Left renal cortex interstitium (tissue), 4 donors: ENCODE results near the gene GRIN2A. TPM values are rescaled to one million over a fixed set of nuclear protein-coding genes. Genes with fewer than 3 reads are reported as not detected.

Experiments
- DNase-seq, 4 donors: peaks; one replicate each; pipeline ENCODE4 v3.0.0-alpha.2; 2013; ENCODE audit warnings: low read depth in 4 of 4, low spot score in 2 of 4, missing footprints in 1 of 4
- polyA plus RNA-seq, 4 donors: library from polyadenylated mRNA; unstranded; fragments of 120-200 nt; gene quantifications; one replicate each; pipeline ENCODE4 v1.2.1, GENCODE V29; 2013; ENCODE audit not compliant: insufficient read length in 4 of 4

The GRIN2A gene
- polyA plus RNA-seq, 4 donors = 3.7 to 7.2 (median 5.3) TPM

DNA sequence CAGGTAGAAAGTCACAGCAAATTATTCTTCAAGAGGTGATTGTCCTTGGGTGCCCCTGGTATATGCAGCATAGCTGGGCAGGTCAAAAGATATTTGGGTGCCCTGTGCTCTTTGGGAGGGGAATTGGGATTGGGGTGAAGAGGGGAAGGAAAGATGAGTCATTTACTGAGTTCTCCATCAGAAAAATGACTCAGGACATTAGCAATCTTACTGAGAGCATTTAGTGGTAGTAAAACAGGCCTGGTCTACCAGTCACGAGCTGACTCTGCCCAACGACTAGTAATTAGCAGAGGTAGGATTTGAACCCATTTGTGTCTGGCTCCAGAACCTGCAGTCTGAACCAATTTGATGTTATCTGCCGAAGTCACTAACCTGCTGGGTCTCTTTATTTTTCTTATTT, 6.0 kb upstream of the GRIN2A start:
- no peak for DNase-seq

DNA sequence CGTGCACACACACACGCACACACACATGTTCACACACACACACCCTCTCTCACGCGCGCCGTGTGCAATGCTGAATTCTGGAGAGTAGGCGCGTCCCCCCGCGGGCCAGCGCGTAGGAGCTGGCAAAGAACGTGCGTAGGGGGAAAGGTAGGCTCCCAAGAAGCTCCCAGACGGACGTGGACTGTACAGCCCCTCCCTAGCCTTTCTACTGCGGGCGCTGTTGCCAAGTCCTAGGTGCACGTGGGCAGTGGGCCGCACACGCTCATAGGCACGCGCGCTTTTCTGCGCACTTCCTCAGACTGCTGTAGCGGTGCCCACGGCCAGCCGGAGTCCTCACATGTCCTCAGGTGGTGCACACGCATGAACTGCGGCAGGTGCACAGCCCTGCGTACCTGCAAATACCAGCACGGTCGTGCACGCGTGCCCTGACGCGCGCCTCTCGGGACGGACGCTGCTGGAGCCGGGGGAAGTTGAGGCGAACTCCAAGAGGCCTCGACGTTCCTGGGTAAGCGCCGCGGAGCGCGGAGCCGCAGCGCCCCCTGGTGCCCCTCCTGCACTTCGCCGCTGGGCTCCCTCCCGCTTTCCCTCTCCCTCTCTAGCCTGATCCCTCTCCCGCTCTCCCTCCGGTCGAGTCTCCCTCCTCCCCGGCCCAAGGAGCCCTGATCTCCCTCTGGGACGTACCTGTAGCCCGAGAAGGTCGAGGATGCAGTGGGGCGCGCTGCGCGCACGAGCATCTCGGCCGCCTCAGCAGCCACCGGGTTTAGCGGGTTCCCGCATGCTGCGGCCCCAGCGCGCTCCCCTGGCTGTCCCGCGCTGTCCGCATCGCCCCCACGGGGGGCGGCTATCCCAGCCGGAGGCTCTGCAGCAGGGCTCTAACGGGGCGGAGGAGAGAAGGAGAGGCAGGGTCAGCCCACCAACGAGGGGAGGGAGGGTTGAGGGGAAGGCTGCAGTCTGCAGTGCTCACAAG, 749 bp downstream of the GRIN2A start:
- peak in 3 of 4 donors; percentile 53 to 61 (median 57) for DNase-seq

DNA sequence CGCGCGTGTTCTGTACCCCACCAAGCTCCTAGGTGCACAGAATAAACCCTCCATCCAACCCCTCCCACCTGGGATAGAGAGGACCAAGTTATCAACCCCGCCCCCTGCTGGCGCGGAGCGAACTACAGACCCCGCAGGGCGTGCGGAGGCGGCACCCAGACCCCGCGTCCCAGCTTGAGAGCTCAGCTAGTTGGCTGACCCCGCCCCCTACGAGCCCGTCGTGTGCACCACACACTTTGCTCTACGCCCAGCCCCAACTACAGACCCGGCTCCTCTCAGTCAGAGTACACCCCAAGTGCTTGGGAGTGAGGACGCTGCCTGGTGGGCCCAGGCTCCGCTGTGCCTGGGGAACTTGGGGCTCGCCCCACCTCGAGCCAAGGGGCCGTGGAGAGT, 1.5 kb downstream of the GRIN2A start:
- DNase-seq = peak in 3 of 4 donors; percentile 25 to 49 (median 29)

DNA sequence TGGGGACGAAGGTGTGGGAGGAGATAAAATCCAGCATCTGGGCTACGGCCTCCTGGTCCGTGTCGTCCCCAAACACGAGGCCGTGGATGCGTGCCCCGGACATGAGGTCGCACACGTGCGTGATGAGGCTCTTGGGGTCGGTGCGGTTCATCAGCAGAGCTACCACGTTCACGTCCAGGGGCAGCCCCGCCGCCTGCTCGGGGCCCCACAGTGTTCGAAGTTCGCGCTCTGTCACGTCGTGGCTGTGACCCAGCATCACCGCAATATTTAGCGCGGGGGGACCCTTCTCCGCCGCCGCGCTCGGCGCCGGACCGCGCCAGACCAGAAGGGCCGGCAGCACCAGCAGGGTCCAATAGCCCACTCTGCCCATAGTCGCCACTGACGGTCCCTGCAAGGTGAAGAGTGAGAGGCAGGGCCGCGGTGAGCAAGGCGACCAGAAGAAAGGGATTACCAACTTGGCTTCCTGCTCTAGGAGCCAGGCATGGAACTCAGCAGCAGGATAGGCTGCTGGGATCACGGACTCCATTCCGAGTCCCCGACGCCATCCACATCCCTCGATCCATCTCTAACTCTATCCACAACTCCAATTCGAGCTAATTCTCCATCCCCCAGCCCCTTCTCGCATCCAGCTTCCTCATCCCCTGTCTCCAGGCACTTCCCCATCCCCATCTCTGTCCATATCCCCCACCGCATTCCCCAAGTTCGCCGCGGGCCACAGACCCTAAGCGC, 2.0 kb downstream of the GRIN2A start:
- no peak for DNase-seq

DNA sequence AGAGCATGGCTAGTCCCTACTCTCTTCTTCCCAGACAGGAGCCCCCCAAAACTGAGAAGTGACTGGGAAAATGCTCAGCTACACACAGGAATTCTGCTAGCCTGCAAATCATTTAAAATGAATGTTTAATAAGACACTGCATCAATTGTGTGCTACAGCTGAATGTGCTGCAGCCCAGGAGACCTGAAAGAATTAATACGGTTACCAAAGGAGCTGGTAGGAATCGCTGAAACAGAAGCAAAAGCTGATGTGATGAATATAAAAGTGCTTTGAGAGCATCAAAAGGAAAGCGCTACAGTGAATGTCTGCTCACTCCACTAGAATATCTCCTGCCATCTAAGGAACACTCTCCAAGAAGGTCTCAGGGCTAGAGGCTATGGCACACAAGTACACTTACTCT, 3.7 kb downstream of the GRIN2A start:
- no peak for DNase-seq

DNA sequence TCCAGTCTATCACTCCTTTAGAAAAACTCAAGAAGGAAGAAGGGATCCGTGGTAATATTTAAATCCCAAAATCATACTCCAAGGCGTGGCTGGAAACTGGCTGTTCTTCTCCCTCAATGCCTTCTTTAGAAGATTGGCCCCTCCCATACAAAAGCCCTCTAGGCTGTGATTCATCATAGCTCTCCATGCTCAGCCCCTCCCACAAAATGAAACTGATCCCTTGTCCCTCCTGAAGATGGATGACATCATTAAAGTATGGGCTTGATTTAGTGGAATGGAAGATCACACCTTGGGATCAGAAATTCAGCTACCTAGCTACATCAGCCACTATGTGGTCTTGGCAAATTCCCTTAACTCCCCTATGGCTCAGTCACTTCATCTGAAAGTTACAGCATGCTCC, 4.1 kb downstream of the GRIN2A start:
- DNase-seq = no peak

DNA sequence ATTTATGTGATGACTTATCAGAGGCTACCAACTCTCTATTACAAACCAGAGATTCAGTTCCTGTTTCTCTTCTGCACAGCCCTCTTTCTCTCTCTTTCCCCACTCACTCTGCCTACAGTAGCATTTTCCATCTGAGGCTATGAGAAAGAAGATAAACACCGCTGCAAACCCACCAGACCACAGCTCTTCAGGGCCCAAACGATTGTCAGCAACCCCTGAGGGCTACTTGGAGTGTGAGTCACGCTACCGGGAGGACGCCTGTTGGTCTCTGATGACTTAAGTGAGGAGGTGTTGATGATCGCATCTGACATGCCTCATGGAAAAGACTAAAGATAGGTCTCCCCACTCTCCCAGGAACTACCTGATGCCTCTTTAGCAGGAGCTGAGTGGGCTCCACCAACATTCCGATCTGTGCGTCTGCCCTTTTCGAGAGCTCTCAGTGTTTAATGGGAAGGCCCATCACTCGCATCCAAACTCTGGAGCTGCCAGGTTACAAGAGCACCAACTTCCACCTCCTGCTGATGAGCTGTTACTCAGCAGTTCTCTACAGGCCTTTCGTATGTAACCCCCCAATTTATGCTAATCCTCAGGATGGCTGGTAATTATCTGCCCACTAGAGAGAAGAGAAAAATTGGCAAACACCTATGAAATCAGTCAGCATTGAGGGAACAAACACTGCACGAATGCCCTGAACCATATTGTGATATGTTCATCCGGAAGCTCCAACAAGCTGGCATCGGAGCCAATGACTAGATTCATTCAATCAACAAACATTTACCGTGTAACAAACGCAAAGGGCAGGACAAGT, 9.2 kb downstream of the GRIN2A start:
- DNase-seq = no peak

DNA sequence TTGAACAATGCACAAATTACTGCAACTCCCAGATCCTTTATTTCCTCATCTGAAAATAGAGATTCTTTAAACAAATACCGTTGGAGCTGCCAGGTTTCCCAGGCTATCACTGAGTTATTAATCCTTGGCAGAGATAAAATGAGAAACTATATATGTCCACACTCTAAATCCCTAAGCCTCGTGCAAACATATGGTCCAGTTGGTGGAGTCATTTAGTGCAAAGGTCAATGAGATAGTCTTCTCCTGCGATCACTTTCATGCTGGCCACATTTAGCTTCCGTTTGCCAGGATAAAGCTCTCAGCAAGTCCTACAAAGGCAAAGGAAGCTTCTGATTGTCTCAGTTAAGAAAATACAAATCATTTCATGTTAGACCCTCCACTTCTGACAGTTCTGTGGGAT, 11.0 kb downstream of the GRIN2A start:
- no peak for DNase-seq

DNA sequence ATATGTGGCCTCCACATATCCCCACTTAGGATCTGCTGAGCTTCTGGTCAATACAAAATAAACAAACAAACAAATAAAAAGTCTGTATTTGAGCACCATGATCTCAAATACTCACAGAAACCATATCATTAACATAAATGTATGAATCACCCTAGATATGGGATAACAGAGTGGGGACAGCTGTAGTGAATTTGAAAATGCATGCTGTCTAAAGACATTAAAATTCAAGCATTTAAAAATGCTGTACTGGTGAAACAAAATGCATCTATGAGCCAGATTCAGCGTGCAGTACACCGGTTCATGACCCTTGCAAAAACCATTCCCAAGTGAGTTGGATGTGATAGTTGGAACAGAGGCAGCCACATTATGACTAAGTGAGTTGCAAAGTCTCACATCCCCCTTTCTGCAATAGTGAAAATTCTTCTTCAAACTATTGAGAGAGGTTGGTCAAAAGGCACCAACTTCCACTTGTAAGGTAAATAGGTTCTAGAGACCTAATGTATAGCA, 12.3 kb downstream of the GRIN2A start:
- DNase-seq = no peak

DNA sequence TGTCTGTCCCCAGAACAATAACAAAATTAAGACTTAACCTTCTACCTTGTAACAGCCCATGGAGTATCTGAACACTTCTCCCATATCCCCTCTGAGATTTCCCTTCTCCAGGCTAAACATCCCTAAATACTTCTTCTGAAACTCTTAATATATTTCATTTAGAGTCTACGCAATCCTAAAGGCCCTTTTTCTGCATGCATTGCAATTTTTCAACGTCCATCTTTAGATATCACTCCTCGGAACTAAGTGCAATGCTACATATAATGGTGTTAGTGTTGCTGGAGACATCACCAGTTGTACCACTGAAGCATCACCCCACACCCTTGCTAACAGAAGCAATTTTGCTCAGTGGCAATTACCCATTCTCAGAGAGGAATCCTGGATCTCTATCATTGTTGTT, 13.2 kb downstream of the GRIN2A start:
- DNase-seq = no peak

DNA sequence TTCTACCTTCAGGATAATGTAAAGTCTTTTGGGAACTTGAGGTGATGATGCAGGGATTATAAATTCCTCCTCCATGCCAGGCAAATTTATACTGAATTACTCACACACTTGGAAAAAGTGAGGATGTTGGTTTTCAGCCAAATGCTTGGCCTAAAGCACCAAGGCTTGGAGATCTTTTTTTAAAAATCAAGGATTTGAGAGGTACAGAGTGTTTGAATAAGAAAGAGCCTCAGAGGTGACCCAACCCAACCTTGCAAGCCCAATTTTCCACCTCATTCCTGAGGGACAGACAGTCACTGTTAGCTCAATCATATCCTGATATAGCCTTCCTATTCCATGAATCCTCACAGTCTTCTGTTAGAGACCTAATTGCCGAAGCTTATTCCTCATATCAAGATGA, 14.0 kb downstream of the GRIN2A start:
- no peak for DNase-seq

DNA sequence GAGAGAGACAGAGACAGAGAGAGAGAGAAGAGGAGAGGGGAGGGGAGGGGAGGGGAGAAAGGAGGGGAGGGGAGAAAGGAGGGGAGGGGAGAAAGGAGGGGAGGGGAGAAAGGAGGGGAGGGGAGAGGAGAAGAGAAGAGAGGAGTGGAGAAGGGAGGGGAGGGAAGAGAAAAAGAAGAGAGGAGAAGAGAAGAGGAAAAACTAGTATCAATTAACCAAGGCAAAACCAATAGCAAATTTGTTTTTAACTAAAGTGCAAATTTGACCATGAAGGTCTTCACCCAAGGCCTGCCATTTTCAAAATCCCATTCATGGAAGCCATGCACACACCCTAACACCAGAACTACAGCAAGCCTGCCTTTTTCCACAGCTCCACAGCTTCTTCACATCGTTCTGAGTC, 16.6 kb downstream of the GRIN2A start:
- no peak for DNase-seq

DNA sequence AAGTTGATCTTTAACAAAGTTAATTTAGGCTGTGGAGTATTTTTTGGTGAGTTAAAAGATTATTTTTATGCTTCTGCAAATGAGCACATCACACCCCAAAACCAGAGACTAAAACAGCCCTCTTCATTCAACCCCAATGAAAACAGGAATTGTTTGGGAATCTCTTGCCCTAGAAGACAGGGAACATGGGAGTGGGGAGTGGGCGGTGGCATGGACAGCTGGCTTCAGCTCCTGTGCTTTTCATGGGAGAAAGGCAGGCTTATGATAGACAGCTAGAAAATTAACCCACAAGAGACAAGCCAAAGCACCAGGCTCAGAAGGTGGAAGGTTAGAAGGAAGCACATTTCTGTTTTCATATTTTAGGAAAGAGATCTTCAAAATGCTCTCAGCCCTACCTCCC, 19.2 kb downstream of the GRIN2A start:
- no peak for DNase-seq

DNA sequence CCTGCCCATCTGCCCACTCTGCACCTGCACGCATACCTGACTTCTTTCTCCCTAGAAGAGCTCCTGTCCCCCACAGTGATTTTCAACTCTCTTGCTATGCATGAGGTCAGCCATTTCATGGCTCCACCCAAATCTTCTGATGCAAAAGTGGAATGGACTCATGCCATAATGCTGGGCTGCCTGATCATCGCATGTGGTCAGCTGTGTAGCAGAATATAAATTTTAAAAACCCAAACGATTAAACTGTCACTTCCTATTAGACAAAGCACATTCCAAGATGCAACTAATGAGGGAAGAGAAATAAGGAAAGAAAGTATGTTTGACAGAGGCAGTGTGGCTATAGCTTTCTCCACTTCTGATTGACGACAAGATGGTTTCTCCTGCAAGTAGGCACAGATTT, 26.1 kb downstream of the GRIN2A start:
- no peak for DNase-seq

DNA sequence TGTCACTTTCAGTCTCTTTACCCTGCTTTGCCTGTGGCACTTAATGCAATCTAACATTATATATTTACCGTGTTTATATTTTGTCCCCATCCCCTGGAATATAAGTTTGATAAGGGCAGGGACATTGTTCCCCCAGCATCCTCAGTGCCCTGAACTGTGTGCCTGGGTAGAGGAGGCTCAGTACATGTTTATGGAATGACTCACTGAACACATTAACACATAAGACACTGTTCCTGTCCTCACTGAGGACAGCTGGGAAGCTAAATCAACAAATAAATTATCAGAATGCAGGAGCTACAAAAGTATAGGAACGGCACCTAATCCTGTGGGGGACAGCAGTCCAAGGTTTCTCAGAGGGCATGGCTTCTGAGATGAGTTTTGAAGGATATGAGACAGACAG, 27.8 kb downstream of the GRIN2A start:
- no peak for DNase-seq

DNA sequence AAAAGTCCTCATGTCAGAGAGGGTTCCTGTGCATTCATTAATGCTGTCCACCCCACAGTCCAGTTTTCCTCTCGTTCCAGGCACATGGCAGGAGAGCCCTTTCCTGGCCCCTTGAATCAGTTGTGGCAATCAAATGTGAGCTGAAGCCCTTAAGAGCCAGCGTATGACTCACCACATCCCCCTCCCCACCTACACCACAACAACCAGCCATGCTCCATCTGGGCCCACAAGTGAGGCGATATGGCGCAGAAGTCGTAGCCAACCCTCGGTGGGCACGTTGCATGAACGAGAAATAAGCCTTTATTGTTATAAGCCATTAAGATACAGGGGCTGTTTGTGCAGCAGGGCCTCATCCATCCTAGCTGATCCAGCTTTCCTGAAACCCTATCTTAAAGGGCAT, 28.2 kb downstream of the GRIN2A start:
- DNase-seq = no peak

DNA sequence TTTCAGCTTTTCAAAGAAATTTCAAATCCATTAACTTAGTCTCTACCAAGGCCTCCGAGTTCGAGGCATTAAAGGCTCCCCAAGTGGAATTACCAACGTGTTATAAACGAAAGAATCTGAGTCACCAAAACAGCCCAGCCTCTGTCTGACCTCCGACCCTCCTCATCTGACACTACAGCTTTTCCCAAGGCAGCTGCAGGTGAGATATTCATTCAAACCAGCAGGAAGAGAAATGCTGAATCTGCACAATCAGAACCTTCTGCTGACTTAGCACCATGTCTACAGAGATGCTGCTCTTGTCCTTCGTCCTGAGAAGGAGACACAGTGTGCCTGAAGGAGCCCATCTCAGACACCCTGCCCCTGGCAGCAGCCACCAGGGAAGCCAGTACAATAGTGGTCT, 30.5 kb downstream of the GRIN2A start:
- no peak for DNase-seq

DNA sequence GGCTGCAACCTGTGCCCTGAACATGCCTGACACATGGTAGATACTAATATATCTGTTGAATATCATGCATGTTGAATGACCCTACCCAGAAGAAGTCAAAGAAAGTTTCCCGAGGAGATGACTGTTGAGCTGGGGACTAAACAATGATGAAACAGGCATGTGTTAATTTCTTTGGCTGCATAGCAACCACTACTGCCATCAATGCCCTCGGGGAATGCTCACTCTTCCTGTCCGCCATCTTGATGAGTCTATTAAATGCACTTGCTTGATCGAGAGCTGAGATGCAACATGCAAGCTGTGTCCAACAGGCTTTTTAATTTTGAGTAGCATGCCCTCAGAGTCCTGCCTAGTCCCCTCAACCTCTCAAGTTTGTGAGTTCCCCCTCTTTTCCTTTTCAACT, 31.3 kb downstream of the GRIN2A start:
- DNase-seq = no peak

DNA sequence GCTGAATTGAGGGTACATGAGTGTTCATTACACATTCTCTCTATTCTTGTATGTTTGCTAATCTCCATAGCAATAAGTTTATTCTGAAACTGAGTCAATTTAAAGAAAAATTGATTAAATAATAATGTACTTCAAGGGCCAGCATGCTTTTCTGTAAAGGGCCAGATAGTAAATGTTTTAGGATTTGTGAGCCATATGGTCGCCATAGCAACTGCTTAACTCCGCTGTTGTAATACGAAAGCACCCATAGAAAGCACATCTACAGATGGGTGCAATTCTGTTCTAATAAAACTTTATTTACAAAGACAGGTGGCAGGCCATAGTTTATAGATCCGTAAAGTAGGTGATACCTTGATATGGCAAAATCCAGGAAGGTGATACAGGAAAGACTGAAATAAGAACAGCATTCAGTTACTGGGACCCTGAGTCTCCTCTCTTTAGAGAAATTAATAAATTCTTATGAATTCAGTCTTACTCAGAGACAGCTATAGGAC, 36.6 kb downstream of the GRIN2A start:
- no peak for DNase-seq

DNA sequence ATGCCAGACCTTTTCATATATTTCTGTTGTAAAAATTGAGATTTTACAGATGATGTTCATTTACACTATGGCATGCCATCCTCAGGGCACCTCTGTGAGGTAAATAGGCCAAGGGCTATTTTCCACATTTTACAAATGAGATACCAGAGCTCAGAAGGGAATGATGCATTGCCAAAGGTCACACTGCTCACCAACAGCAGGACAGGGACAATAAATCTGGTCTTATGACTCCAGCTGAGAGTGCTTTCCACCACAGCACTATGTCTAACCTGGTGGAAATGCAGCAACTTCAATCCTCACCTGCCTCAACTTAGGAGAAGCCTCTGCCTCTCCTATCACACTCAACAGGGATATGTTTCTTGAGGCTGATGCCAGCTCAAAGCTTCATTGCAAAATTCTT, 40.6 kb downstream of the GRIN2A start:
- peak in 3 of 4 donors; percentile 15 to 18 (median 17) for DNase-seq

DNA sequence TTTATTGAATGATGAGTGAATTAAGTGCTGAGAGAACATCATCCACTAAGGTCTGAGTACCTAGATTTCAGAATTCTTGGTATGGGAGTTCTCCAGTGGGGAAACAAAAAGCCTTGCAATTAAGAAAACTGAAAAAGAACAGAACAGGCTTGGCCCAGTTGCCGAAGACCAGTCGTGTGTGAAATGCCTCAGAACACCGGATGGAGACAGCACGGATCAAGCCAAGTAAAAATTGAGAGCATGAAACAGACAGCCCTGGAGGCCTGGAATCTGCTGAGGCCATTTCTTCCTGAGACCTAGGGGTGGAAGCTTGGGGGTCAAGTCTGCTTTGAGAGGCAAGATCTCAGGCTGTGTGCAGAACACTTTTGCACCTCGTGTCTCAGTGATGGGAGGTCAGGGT, 43.3 kb downstream of the GRIN2A start:
- no peak for DNase-seq
